D341Med (cell line): ENCODE results near the gene MYOM1.
"Not testable (repeated sequence)": the region's sequence is repeated elsewhere in the genome, so short reads cannot be mapped to it uniquely, and the experiment has no call there.

Experiments
- DNase-seq: peaks from one replicate; pipeline ENCODE4 v3.0.0; 2012; ENCODE audit warnings: low spot score

MYOM1 gene

GRCh38 chr18:3027370-3027891 lies 192.3 kb downstream of the MYOM1 start:
- no peak for DNase-seq

GRCh38 chr18:3025544-3025943 lies 194.2 kb downstream of the MYOM1 start:
- DNase-seq = no peak

DNA sequence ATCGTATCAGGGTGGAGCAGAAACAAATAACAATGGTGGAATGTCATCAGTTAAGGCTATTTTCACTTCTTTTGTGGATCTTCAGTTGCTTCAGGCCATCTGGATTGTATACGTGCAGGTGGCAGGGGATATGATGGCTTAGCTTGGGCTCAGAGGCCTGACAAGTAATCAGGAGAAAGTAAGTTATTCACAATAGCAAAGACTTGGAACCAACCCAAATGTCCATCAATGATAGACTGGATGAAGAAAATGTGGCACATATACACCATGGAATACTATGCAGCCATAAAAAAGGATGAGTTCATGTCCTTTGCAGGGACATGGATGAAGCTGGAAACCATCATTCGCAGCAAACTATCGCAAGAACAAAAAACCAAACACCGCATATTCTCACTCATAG lies 196.2 kb downstream of the MYOM1 start:
- not testable (repeated sequence) for DNase-seq
